ENCODE measurements around the gene KRTAP4-3.

GRCh38 chr17:41184480-41184961, 16.5 kb upstream of the KRTAP4-3 start, which contains the start of gene KRTAP4-1:
- TF ChIP-seq CTCF (IDR thresholded peaks at IDR 0.05; ENCODE audit: borderline replicate concordance, extremely low read depth, low read length, poor library complexity, severe bottlenecking) (no peak), EZH2 (IDR thresholded peaks at IDR 0.05; ENCODE audit: borderline replicate concordance, low read depth, low read length, severe bottlenecking) (no peak)
